IPS-NIHi7 (cell line): ENCODE measurements around the gene FOXP1.

ENCODE experiments used
- DNase-seq: peaks from one replicate; pipeline ENCODE4 v3.0.0; 2012; ENCODE audit warnings: mixed read lengths; ENCODE audit errors: extremely low spot score

Gene FOXP1

DNA sequence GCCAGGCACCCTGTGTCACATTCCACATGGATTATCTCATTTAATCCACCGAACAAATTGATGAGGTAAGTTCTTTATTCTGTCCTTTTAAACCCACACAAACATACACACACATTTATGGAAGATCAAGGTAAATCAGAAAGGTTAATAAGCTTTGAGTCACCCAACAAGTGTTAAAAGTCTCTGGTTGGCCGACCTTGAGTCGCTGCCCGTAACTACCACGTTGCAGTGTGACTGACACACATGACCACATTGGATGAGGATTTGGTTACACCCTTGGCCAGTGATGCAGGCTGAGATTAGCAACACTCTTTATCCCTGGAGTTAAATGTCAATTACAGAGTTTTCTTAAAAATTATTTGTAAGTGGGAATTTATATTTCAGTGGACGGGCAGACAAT, 19.2 kb downstream of the FOXP1 start:
- no peak for DNase-seq

- no peak for DNase-seq
Measured at GRCh38 chr3:71563827-71564226, 19.7 kb downstream of the FOXP1 start.

DNA sequence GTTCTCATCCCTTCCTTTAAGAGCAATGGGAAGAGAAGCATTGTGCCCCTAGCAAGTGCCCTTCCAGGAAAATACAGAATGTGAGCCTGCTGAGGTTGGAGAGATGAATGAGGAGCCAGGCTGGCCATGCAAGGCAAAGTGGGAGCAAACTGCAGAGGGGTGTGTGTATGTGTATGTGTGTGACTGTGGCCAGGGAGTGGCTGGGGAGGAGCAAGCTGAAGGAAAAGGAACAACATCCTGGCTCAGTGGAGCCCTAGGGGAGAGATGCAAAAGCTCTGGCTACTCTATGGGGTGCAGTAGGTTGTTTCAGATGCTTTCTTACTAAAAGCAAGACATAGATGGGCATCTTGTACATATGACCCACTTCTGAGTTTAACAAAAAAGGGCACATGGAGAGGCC, 20.6 kb downstream of the FOXP1 start:
- DNase-seq: no peak

DNA sequence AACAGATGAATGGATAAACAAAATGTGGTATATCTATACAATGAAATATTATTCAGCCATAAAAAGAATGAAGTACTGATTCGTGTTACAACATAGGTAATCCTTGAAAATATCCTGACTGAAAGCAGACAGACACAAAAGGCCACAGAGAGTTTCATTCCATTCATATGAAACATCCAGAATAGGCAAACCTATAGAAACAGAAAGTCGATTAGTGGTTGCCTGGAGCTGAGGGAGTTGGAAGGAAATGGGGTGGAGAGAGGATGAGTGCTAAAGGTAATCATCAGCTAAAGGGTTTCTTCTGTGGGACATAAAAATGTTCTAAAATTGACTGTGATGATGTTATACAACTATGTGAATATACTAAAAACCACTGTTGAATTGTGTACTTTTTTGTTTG, 22.9 kb downstream of the FOXP1 start:
- DNase-seq: no peak

DNA sequence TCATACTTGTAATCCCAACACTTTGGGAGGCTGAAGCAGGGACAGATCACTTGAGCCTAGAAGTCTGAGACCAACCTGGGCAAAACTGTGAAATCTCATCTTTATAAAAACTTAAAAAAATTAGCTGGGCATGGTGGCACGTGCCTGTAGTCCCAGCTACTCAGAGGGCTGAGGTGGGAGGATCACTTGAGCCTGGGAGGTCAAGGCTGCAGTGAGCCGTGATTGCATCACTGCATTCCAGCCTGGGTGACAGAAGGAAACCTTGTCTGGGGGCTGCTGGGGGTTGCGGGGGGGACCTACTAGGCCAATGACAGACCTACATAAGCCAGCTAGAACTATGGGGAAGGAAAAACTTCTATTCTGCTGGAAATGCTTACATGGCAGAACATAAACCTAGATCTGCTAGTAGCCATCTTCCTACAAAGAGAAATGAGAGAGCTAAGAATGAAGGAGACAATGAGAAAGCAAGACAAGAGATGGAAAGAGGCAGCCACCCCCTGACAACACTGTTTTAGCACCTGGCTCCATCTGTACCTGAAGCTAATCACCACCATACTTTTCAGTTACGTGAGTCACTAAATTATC, 23.9 kb downstream of the FOXP1 start:
- DNase-seq: no peak

- DNase-seq: no peak
Measured at GRCh38 chr3:71559021-71559420, 24.5 kb downstream of the FOXP1 start.

DNA sequence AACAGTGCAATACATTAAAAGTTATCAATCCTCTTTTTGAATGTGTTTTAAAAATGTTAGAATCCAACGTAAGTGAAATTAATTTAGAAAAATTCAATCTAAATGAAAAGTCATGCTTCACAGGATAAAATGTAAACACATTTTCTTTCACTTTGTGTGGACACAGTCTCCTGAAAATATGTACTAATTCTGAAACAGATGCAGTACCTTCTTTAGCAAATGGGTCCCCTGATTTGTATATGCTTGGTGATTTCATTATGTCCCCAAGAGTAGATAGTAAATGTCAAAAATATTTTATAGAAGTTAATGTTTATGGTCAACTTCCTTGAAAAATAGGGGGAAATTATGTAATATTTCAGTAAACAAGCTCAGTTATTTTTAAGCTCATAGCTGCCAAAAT, 28.9 kb downstream of the FOXP1 start:
- DNase-seq: no peak

GRCh38 chr3:71551311-71551919, 32.1 kb downstream of the FOXP1 start:
- no peak for DNase-seq

- no peak for DNase-seq
Measured at GRCh38 chr3:71549951-71550350, 33.6 kb downstream of the FOXP1 start.

DNA sequence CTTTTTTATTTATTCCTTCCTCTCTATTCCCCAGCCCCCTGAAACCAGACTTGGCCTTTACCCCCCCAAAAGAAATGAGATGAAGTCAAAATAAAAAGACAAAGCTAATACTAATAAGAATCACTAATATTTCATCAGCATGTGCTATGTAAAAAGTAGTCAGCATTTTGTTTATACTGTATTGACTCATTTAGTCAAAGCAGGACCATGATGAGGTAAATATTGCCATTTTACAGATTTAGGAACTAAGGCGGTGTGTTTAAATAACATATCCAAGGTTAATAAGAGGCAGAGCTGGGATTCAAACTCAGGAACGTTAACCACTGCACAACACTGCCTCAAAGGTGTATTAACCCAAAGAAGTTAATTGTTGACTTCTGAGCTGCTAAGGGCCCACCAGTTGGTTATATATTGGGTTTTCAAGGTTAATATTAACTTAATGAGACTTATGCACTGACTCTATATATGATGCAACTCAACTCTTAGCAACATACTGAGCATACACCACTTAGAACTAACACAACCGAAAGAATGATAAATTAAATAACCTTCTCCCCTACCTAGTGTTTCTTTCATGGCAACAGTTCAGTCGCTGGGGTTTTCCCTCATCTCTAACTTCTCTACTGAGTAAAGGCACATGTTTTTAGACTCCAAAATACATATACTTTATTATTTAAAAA, 34.7 kb downstream of the FOXP1 start:
- no peak for DNase-seq

GRCh38 chr3:71547249-71548198, 36.0 kb downstream of the FOXP1 start:
- DNase-seq: no peak

DNA sequence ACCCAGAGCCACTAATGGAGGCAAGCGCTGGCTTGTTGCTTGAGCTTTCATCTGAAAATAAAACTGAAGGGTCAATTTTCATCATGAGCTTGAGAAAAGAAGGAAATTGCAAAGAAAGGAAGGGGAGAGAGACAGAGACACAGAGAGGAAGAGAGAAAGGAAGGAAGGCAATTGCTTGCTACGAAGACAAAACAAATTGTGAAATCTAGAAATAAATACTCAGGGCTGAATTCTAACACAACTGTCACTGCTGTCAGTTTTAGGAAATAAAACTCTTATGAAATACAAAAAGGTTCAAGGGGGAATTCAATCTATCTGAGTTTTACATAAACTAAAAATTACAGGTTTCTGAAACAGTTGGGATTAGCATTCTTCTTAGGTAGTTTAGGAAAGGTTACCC, 36.7 kb downstream of the FOXP1 start:
- no peak for DNase-seq

DNA sequence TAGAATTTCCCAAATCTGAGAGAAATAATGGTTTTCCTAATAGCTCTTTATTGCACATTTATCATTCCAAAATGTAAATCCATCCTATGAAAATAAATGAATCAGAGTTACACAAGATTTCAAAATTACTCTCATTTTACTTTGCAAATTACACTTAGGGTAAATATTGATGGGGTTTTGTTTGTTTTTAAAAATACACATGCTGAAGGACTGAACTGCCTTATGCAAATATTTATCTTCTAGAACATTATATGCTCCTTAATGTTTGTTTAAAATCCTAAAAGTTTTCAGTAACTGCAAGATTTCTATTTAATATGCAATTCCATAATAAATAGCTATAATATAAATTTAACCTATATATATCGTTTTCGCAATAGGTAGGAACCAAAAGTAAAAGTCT, 38.2 kb downstream of the FOXP1 start:
- DNase-seq: no peak

DNA sequence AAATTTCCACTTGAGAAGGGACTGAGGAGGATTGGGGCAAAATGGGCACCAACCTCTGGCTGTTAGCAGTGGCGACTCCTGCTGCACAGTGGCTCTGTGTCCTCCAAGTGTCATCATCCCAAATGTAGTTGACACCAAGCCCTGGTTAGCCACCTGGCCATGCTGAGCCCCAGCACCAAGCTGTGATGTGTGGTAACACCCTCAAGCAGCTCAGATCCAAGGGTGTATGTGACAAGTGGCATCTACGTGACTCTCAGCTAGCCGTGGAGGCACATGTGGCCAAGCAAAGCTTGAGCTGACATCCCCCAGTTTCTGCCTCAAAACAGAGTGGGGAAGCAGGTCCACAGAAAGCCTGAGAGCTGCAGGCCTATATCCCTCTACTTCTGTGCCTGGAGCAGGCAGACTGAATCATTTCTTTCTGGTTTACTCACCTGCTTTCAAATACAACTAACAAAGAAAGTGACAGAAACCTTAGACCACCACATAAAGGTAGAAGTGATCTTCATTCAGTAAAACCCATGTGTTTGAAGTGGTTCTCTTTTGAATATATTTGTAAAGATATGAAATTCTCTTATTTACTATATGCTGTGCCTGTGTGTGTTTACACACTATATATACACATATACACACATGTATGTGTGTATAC, 40.0 kb downstream of the FOXP1 start:
- no peak for DNase-seq

GRCh38 chr3:71542521-71543370, 40.8 kb downstream of the FOXP1 start:
- no peak for DNase-seq

DNA sequence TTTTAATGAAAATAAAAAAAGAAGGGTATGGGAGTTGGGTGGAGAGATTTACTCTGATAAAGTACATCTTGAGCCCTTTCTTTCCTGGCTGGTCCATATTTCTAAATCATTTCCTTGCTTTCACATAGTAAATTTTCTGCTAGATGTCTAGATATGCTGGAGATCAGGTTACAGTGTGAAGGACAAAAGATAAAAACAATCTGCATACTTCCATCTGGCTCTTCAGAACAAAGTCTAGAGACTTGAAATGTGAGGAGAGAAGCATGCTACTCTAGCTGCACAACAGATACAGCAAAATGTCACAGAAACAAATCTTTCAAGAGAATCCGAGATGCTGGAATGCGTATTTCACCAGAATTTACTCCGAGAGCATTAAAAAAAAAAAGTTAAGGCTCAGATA, 42.2 kb downstream of the FOXP1 start:
- DNase-seq: no peak

DNA sequence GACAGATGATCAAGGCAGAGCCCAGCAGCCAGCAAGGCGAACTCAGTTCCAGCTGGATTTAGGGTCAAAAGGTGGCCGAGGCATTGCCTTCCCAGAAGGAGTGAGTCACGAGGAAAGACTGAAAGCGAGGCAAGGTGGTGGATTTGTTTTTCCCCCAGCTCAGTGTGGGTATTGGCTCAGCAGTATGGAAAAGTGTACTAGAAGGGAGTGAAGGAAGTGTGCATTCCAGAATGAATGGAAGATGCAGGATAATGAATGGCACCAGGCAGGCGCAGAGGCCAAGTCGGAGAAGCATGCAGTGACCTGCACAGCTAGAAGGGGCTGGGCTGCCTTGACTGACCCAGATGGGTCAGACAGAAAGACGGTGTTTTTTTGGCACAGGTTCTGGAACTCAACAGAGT, 46.3 kb downstream of the FOXP1 start:
- DNase-seq: no peak

GRCh38 chr3:71536376-71536965, 47.1 kb downstream of the FOXP1 start:
- no peak for DNase-seq

GRCh38 chr3:71533588-71533987, 49.9 kb downstream of the FOXP1 start:
- no peak for DNase-seq

GRCh38 chr3:71532639-71533395, 50.7 kb downstream of the FOXP1 start:
- DNase-seq: no peak
